CD14-positive monocyte (primary cell): ENCODE data around the gene TMEM272. TPM values are rescaled to one million over a fixed set of nuclear protein-coding genes. Genes with fewer than 3 reads are reported as not detected.

Experiments
- DNase-seq, 3 donors: peaks; one replicate each; pipeline ENCODE4 v3.0.0-alpha.2; 2011 to 2022
- H2AFZ ChIP-seq: 2 replicates; pipeline ENCODE4 v1.6.0; 2012; ENCODE audit warnings: mild to moderate bottlenecking, low read depth, low read length, inconsistent platforms; ENCODE audit not compliant: insufficient read depth, poor library complexity, severe bottlenecking
- H3K27ac ChIP-seq, 2 donors: 1 replicate in 1 of 2; 2 replicates in 1 of 2; pipeline ENCODE4 v1.5.1; 2012 to 2013; ENCODE audit warnings: low read length in 2 of 2, control low read depth in 1 of 2, inconsistent platforms in 1 of 2, low read depth in 1 of 2, mild to moderate bottlenecking in 1 of 2
- H3K27me3 ChIP-seq, 2 donors: one replicate each; pipeline versions ENCODE4 v1.6.0 to v1.6.1; 2011 to 2013; ENCODE audit warnings: low read length in 2 of 2; ENCODE audit not compliant: control insufficient read depth in 2 of 2, insufficient read depth in 2 of 2
- H3K36me3 ChIP-seq, 2 donors: replicated peaks in 1 of 2; 1 replicate in 1 of 2; 2 replicates in 1 of 2; pipeline versions ENCODE4 v1.5.1 to v1.6.1; 2012 to 2013; ENCODE audit warnings: low read length in 2 of 2, control low read depth in 1 of 2, inconsistent platforms in 1 of 2, mild to moderate bottlenecking in 1 of 2; ENCODE audit not compliant: insufficient read depth in 2 of 2, control insufficient read depth in 1 of 2
- H3K4me1 ChIP-seq, 2 donors: 1 replicate in 1 of 2; 2 replicates in 1 of 2; pipeline versions ENCODE4 v1.5.1 to v1.6.1; 2012 to 2013; ENCODE audit warnings: low read length in 2 of 2, control low read depth in 1 of 2, inconsistent platforms in 1 of 2, mild to moderate bottlenecking in 1 of 2, moderate library complexity in 1 of 2; ENCODE audit not compliant: insufficient read depth in 2 of 2, control insufficient read depth in 1 of 2
- H3K4me2 ChIP-seq: replicated peaks from 2 replicates; pipeline ENCODE3; 2012; ENCODE audit warnings: low read length, moderate library complexity, mild to moderate bottlenecking; ENCODE audit not compliant: poor library complexity, severe bottlenecking; ENCODE audit errors: extremely low read depth
- H3K4me3 ChIP-seq, 3 experiments: fragments of 200-600 bp in 1 of 3; sonication (generic) in 1 of 3; replicated peaks in 1 of 3; 1 replicate in 2 of 3; 2 replicates in 1 of 3; pipeline ENCODE4 v1.5.1; 2011 to 2013; ENCODE audit warnings: low read length in 3 of 3, mild to moderate bottlenecking in 3 of 3, control low read depth in 2 of 3, low read depth in 2 of 3, inconsistent platforms in 1 of 3, moderate library complexity in 1 of 3
- H3K79me2 ChIP-seq: 2 replicates; pipeline ENCODE4 v1.6.0; 2012; ENCODE audit warnings: mild to moderate bottlenecking, control low read depth, inconsistent platforms, low read length, moderate library complexity; ENCODE audit not compliant: insufficient read depth
- H3K9ac ChIP-seq: 2 replicates; pipeline ENCODE4 v1.6.0; 2017; ENCODE audit warnings: low read length, mild to moderate bottlenecking; ENCODE audit not compliant: insufficient read depth, poor library complexity, severe bottlenecking
- H3K9me3 ChIP-seq, 2 donors: replicated peaks in 1 of 2; 1 replicate in 1 of 2; 2 replicates in 1 of 2; pipeline versions ENCODE4 v1.5.1 to v1.6.1; 2012 to 2013; ENCODE audit warnings: low read length in 2 of 2, control low read depth in 1 of 2; ENCODE audit not compliant: control insufficient read depth in 1 of 2, insufficient read depth in 1 of 2
- H4K20me1 ChIP-seq: 2 replicates; pipeline ENCODE4 v1.6.0; 2012; ENCODE audit warnings: mild to moderate bottlenecking, low read length, control low read depth, moderate library complexity; ENCODE audit not compliant: insufficient read depth
- H3K27ac Mint-ChIP-seq, 7 donors: one replicate each; pipeline ENCODE4 v1.8.0; 2020; ENCODE audit warnings: mild to moderate bottlenecking in 7 of 7, mixed read lengths in 7 of 7, moderate library complexity in 6 of 7, inconsistent platforms in 2 of 7
- H3K27me3 Mint-ChIP-seq, 3 donors: one replicate each; pipeline ENCODE4 v1.8.0; 2021 to 2022; ENCODE audit warnings: low read depth in 3 of 3, mild to moderate bottlenecking in 3 of 3, mixed read lengths in 3 of 3, moderate library complexity in 3 of 3, inconsistent platforms in 1 of 3
- H3K36me3 Mint-ChIP-seq, 2 donors: one replicate each; pipeline ENCODE4 v1.8.0; 2020; ENCODE audit warnings: mixed read lengths in 2 of 2, inconsistent platforms in 1 of 2, mild to moderate bottlenecking in 1 of 2
- H3K4me1 Mint-ChIP-seq: one replicate; pipeline ENCODE4 v1.8.0; 2020; ENCODE audit warnings: mild to moderate bottlenecking, mixed read lengths
- H3K4me3 Mint-ChIP-seq, 2 donors: one replicate each; pipeline ENCODE4 v1.8.0; 2020; ENCODE audit warnings: mild to moderate bottlenecking in 2 of 2, mixed read lengths in 2 of 2, moderate library complexity in 1 of 2
- H3K9me3 Mint-ChIP-seq, 7 donors: one replicate each; pipeline ENCODE4 v1.8.0; 2020 to 2022; ENCODE audit warnings: mixed read lengths in 7 of 7, mild to moderate bottlenecking in 6 of 7, moderate library complexity in 6 of 7, inconsistent platforms in 2 of 7
- CTCF ChIP-seq: fragments of 200-600 bp; IDR thresholded peaks from one replicate; pipeline ENCODE4 v1.8.0; 2022; ENCODE audit warnings: antibody characterized with exemption, mild to moderate bottlenecking
- WGBS: methylation state at CpG from one replicate; pipeline ENCODE4 v1.1.5; 2013; ENCODE audit warnings: missing lambda C conversion rate; ENCODE audit not compliant: insufficient coverage; 5-methylcytosine and 5-hydroxymethylcytosine counted together
- intact Hi-C, 2 donors: fragments of 100-400 bp; cut with micrococcal nuclease; formaldehyde crosslinking; loops; one replicate each; pipeline versions ENCODE4 v1.15.0 to v1.15.1; 2023
- polyA plus RNA-seq, 3 donors: library from polyadenylated mRNA; depleted of rRNA in 1 of 3; unstranded in 2 of 3; stranded (reverse) in 1 of 3; fragments of 300-500 nt in 2 of 3; fragments of >200 nt in 1 of 3; fragmentation: Illumina TruSeq in 2 of 3; gene quantifications; 1 replicate in 2 of 3; 2 replicates in 1 of 3; pipeline ENCODE4 v1.2.3, GENCODE V29; 2012 to 2021

TMEM272 gene
- polyA plus RNA-seq, 3 donors: 0.07 TPM; not detected in 2

GRCh38 chr13:51826606-51827005, 18.4 kb downstream of the TMEM272 start:
- intact Hi-C loops: loop anchor here in 1 of 2 donors (10.0 kb wide), 1 partner anchor 188 kb away; the partner anchor contains the start of genes ALG11 and ATP7B

GRCh38 chr13:51825681-51826254, 19.2 kb downstream of the TMEM272 start:
- H3K4me1 Mint-ChIP-seq: peaks cover 99% of the 10 kb centered on the region
- intact Hi-C loops: loop anchor here in 1 of 2 donors (10.0 kb wide), 1 partner anchor 189 kb away; the partner anchor contains the start of genes ALG11 and ATP7B
- peak overlapping the region; percentile 6 for H3K9ac ChIP-seq
- no peaks in the 10 kb centered on the region for H3K79me2 ChIP-seq
- no peaks in the 10 kb centered on the region for H3K36me3 Mint-ChIP-seq
- no peak overlapping the region for H2AFZ ChIP-seq
- no peaks in the 10 kb centered on the region for H4K20me1 ChIP-seq
- 67% methylated on average over 5 of the region's 10 CpGs for WGBS
- no peaks in the 10 kb centered on the region for H3K27me3 ChIP-seq
- peak overlapping the region; percentile 90 to 98 (median 96) for H3K27ac Mint-ChIP-seq
- TF ChIP-seq CTCF: no peak
- DNase-seq: no peak
- no peaks in the 10 kb centered on the region for H3K9me3 ChIP-seq
- no peaks in the 10 kb centered on the region for H3K9me3 Mint-ChIP-seq
- no peaks in the 10 kb centered on the region for H3K36me3 ChIP-seq
- H3K4me3 ChIP-seq: peak overlapping the region in 1 of 3 experiments; percentile 42
- H3K27me3 Mint-ChIP-seq: no peaks in the 10 kb centered on the region
- H3K27ac ChIP-seq: peak overlapping the region; percentile 78 to 83
- H3K4me1 ChIP-seq: peaks cover 95 to 97% of the 10 kb centered on the region in 2 donors
- H3K4me3 Mint-ChIP-seq: peak overlapping the region; percentile 41 to 48
- peak overlapping the region; percentile 53 for H3K4me2 ChIP-seq

More at GRCh38 chr13:51826606-51827005, 18.4 kb downstream of the TMEM272 start:
- Histone ChIP-seq H3K4me1 (peaks cover 87 to 91% of the 10 kb centered on the region in 2 donors), H3K27ac (peak overlapping the region; percentile 78 to 83), H3K36me3 (no peaks in the 10 kb centered on the region), H3K9ac (no peak overlapping the region), H4K20me1 (no peaks in the 10 kb centered on the region), H3K4me3 (peak overlapping the region in 1 of 3 experiments; percentile 42), H3K27me3 (no peaks in the 10 kb centered on the region), H2AFZ (peak overlapping the region; percentile 58), H3K79me2 (no peaks in the 10 kb centered on the region), H3K9me3 (no peaks in the 10 kb centered on the region), H3K4me2 (peak overlapping the region; percentile 53)
- no peak for DNase-seq
- 8% methylated on average over 5 of the region's 7 CpGs for WGBS
- H3K4me1 Mint-ChIP-seq: peaks cover 92% of the 10 kb centered on the region
- H3K36me3 Mint-ChIP-seq: no peaks in the 10 kb centered on the region
- no peak overlapping the region for H3K4me3 Mint-ChIP-seq
- H3K27ac Mint-ChIP-seq: peak overlapping the region; percentile 90 to 98 (median 96)
- no peaks in the 10 kb centered on the region for H3K27me3 Mint-ChIP-seq
- TF ChIP-seq CTCF: no peak
- no peaks in the 10 kb centered on the region for H3K9me3 Mint-ChIP-seq
